Common myeloid progenitor, CD34-positive (primary cell): ENCODE data around the gene RNLS.

ENCODE experiments used
- CTCF ChIA-PET: fragments of 350-600 bp; sonication (Branson Sonifier 250); formaldehyde crosslinking; loops from one replicate; lab custom pipeline; 2021; ENCODE audit warnings: antibody characterized with exemption; lab: Charles Lee
- POLR2A ChIA-PET: fragments of 350-600 bp; sonication (Branson Sonifier 250); formaldehyde crosslinking; loops from one replicate; lab custom pipeline; 2021; ENCODE audit warnings: antibody characterized with exemption; lab: Charles Lee
- DNase-seq, 3 donors: peaks; one replicate each; pipeline versions ENCODE4 v3.0.0 to v3.0.0-alpha.2; 2013
- H3K27ac ChIP-seq, 2 experiments: 1 replicate in 1 of 2; 2 replicates in 1 of 2; pipeline ENCODE4 v1.7.0; 2013; ENCODE audit warnings: inconsistent platforms in 2 of 2, low read length in 2 of 2, mild to moderate bottlenecking in 2 of 2, low read depth in 1 of 2, moderate library complexity in 1 of 2; ENCODE audit not compliant: severe bottlenecking in 2 of 2, insufficient read depth in 1 of 2, poor library complexity in 1 of 2
- H3K27me3 ChIP-seq, 5 experiments: replicated peaks in 2 of 5; 1 replicate in 3 of 5; 2 replicates in 2 of 5; pipeline versions ENCODE4 v1.6.1 to v1.7.0; 2013; ENCODE audit warnings: low read length in 4 of 5, mild to moderate bottlenecking in 2 of 5, moderate library complexity in 2 of 5, inconsistent platforms in 1 of 5; ENCODE audit not compliant: insufficient read depth in 5 of 5, control insufficient read depth in 4 of 5
- H3K36me3 ChIP-seq, 4 experiments: 1 replicate in 2 of 4; 2 replicates in 2 of 4; pipeline versions ENCODE4 v1.6.1 to v1.7.0; 2013; ENCODE audit warnings: low read length in 3 of 4, control low read depth in 1 of 4, mild to moderate bottlenecking in 1 of 4; ENCODE audit not compliant: control insufficient read depth in 4 of 4, insufficient read depth in 4 of 4
- H3K4me1 ChIP-seq, 4 experiments: 1 replicate in 3 of 4; 2 replicates in 1 of 4; pipeline versions ENCODE4 v1.6.1 to v1.7.1; 2013; ENCODE audit warnings: low read length in 3 of 4, mild to moderate bottlenecking in 3 of 4, control low read depth in 1 of 4, inconsistent platforms in 1 of 4, moderate library complexity in 1 of 4; ENCODE audit not compliant: control insufficient read depth in 4 of 4, insufficient read depth in 4 of 4; ENCODE audit errors: control extremely low read depth in 1 of 4
- H3K4me3 ChIP-seq, 7 experiments: 1 replicate in 4 of 7; 2 replicates in 3 of 7; pipeline versions ENCODE4 v1.5.1 to v1.7.0; 2013; ENCODE audit warnings: mild to moderate bottlenecking in 7 of 7, low read length in 6 of 7, moderate library complexity in 6 of 7, inconsistent platforms in 2 of 7, low read depth in 2 of 7, control low read depth in 1 of 7; ENCODE audit not compliant: insufficient read depth in 4 of 7, control insufficient read depth in 1 of 7; ENCODE audit errors: extremely low read depth in 1 of 7
- H3K9me3 ChIP-seq, 5 experiments: 1 replicate in 4 of 5; 2 replicates in 1 of 5; pipeline versions ENCODE4 v1.6.1 to v1.7.1; 2013; ENCODE audit warnings: low read length in 4 of 5, mild to moderate bottlenecking in 2 of 5, inconsistent platforms in 1 of 5, low read depth in 1 of 5, moderate library complexity in 1 of 5; ENCODE audit not compliant: control insufficient read depth in 4 of 5, insufficient read depth in 2 of 5; ENCODE audit errors: control extremely low read depth in 1 of 5
- WGBS: methylation state at CpG from one replicate; pipeline ENCODE4 v1.1.5; 2013; ENCODE audit not compliant: insufficient coverage; 5-methylcytosine and 5-hydroxymethylcytosine counted together

The RNLS gene

DNA sequence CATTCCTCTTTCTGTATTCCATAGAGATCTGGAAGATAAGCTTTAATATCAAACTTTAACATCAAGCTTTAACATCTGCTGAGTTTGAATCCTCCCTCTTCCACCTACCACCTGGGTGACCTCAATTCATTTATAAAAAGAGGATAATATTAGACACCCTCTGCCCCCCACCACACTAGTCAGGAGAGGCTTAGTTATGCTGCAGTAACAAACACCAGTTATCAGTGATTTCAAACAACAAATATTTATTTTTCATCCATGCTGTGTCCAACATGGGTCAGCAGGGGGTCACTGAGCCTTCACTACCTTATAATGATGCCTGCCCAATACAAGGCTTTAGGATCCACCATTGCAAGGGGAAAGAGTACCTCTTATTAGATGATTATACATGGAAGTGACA, 322.0 kb downstream of the RNLS start:
- Histone ChIP-seq H3K9me3 (no peaks in the 10 kb centered on the region), H3K36me3 (no peaks in the 10 kb centered on the region), H3K27me3 (no peaks in the 10 kb centered on the region), H3K4me1 (peaks cover 0 to 8% (median 1%) of the 10 kb centered on the region in 4 experiments), H3K4me3 (no peak overlapping the region), H3K27ac (no peak overlapping the region)
- ChIA-PET POLR2A (no interaction called here), CTCF (interaction anchor here (1.2 kb wide), 1 partner anchor 128 kb away, joined by 4 read pairs; no protein-coding TSS in a partner anchor)
- no peak for DNase-seq

- H3K27me3 ChIP-seq: no peaks in the 10 kb centered on the region
- H3K36me3 ChIP-seq: no peaks in the 10 kb centered on the region
- peaks cover 0 to 8% (median 1%) of the 10 kb centered on the region in 4 experiments for H3K4me1 ChIP-seq
- no peak overlapping the region for H3K4me3 ChIP-seq
- ChIA-PET CTCF (interaction anchor here (1.2 kb wide), 1 partner anchor 129 kb away, joined by 4 read pairs; no protein-coding TSS in a partner anchor), POLR2A (no interaction called here)
- H3K27ac ChIP-seq: no peak overlapping the region
- no peak for DNase-seq
- H3K9me3 ChIP-seq: no peaks in the 10 kb centered on the region
- WGBS: no CpG with 5 or more reads among the region's 1 CpG
These were observed 322.6 kb downstream of the RNLS start for GRCh38 chr10:88260329-88261051.

- Histone ChIP-seq H3K36me3 (no peaks in the 10 kb centered on the region), H3K9me3 (no peaks in the 10 kb centered on the region), H3K27me3 (no peaks in the 10 kb centered on the region), H3K4me1 (peaks cover 0 to 8% (median 1%) of the 10 kb centered on the region in 4 experiments), H3K27ac (no peak overlapping the region), H3K4me3 (no peak overlapping the region)
- 100% methylated on average over 6 of the region's 6 CpGs for WGBS
- CTCF ChIA-PET: no interaction called here
- POLR2A ChIA-PET: interaction anchor here (0.6 kb wide), 1 partner anchor 1600 kb away, joined by 3 read pairs; no protein-coding TSS in a partner anchor
- no peak for DNase-seq
These were observed 323.7 kb downstream of the RNLS start for GRCh38 chr10:88259381-88259780.

GRCh38 chr10:88256886-88257285, 326.2 kb downstream of the RNLS start:
- no peak for DNase-seq
- Histone ChIP-seq H3K9me3 (no peaks in the 10 kb centered on the region), H3K27ac (no peak overlapping the region), H3K36me3 (no peaks in the 10 kb centered on the region), H3K27me3 (no peaks in the 10 kb centered on the region), H3K4me1 (peaks cover 0 to 8% (median 1%) of the 10 kb centered on the region in 4 experiments), H3K4me3 (no peak overlapping the region)
- WGBS: 100% methylated on average over 1 of the region's 4 CpGs
- POLR2A ChIA-PET: interaction anchor here (0.6 kb wide), 1 partner anchor 699 kb away, joined by 3 read pairs; no protein-coding TSS in a partner anchor
- CTCF ChIA-PET: no interaction called here

DNA sequence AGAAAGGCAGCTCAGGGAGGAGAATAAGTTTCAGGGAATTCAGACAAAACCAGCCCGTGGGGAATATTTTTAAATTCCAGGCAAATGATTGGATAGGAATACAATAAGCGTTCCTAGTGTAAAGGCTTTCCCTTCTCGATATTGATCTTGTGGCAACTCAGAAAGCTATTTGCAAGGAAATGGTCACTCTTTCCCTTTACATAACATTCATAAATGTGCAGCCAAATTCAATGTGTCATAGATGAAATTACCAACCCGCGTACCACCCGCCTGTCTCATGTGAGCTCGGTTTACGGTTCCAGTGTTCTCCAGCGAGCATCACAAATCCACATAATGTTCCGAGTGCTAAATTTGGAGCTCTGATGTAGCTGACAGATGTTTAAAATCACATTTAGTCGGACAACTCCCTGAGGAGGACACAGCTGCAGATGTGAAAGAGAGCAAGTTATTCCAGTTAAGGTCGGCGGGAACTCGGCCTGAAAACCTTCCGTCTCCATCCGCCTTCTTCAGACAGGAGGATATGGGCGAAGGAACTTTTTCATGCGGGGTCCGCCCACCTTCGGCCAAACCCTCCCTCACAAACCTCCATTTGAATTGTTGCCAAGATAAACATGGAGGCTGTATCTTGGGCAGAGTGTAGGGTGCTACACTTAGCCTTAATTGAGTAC, 327.0 kb downstream of the RNLS start:
- no peaks in the 10 kb centered on the region for H3K27me3 ChIP-seq
- H3K9me3 ChIP-seq: no peaks in the 10 kb centered on the region
- H3K36me3 ChIP-seq: no peaks in the 10 kb centered on the region
- H3K4me3 ChIP-seq: no peak overlapping the region
- 98% methylated on average over 19 of the region's 20 CpGs for WGBS
- no peak overlapping the region for H3K27ac ChIP-seq
- POLR2A ChIA-PET: no interaction called here
- peaks cover 0 to 8% (median 1%) of the 10 kb centered on the region in 4 experiments for H3K4me1 ChIP-seq
- DNase-seq: no peak
- CTCF ChIA-PET: no interaction called here

- peak in 1 of 3 donors; percentile 15 for DNase-seq
- POLR2A ChIA-PET: no interaction called here
- no peaks in the 10 kb centered on the region for H3K36me3 ChIP-seq
These were observed 329.0 kb downstream of the RNLS start for GRCh38 chr10:88254091-88254490.

GRCh38 chr10:88253622-88254021, 329.5 kb downstream of the RNLS start:
- ChIA-PET CTCF (no interaction called here), POLR2A (no interaction called here)
- Histone ChIP-seq H3K27me3 (no peaks in the 10 kb centered on the region), H3K4me1 (no peaks in the 10 kb centered on the region), H3K9me3 (no peaks in the 10 kb centered on the region), H3K27ac (no peak overlapping the region), H3K36me3 (no peaks in the 10 kb centered on the region), H3K4me3 (no peak overlapping the region)
- no CpG with 5 or more reads among the region's 2 CpGs for WGBS
- DNase-seq: no peak

More at GRCh38 chr10:88254091-88254490, 329.0 kb downstream of the RNLS start:
- CTCF ChIA-PET: interaction anchor here (1.1 kb wide), 1 partner anchor 13 kb away, joined by 3 read pairs; no protein-coding TSS in a partner anchor
- Histone ChIP-seq H3K27me3 (no peaks in the 10 kb centered on the region), H3K27ac (no peak overlapping the region), H3K9me3 (no peaks in the 10 kb centered on the region), H3K4me1 (no peaks in the 10 kb centered on the region), H3K4me3 (no peak overlapping the region)
- 80% methylated on average over 1 of the region's 1 CpG for WGBS
